HL-60 (cell line): Measurements from ENCODE around the gene TRABD2B.

Source experiments
- CTCF ChIP-seq: IDR thresholded peaks from one replicate; pipeline ENCODE4 v1.5.1; 2011; ENCODE audit warnings: low read length, control low read depth, inconsistent platforms; ENCODE audit not compliant: insufficient read depth
- GABPA ChIP-seq: IDR thresholded peaks from 2 replicates; pipeline ENCODE4 v1.6.1; 2012; ENCODE audit warnings: low read depth
- POLR2AphosphoS5 ChIP-seq: IDR thresholded peaks from 2 replicates; pipeline ENCODE4 v1.6.1; 2012; ENCODE audit warnings: low read depth

GRCh38 chr1:48040154-48040553 is 43.0 kb upstream of the TRABD2B start:
- TF ChIP-seq CTCF (no peak), POLR2AphosphoS5 (no peak), GABPA (no peak)
